PC-3 (cell line): Measurements from ENCODE around the gene SNX5. TPM values are rescaled to one million over a fixed set of nuclear protein-coding genes. Genes with fewer than 3 reads are reported as not detected.

Experiments used
- ATAC-seq: fragments of 200-7000 bp; cut with Tn5 transposase; 2 replicates; pipeline ENCODE4 v1.9.1; 2020; ENCODE audit warnings: mild to moderate bottlenecking, moderate library complexity
- BruUV-seq: library from RNA; stranded (reverse); fragments of 400-500 nt; replicated peaks from 2 replicates; lab custom pipeline; 2021; lab: Mats Ljungman, UMichigan
- CTCF ChIA-PET: fragments of 300-600 bp; sonication (Branson Sonifier 250); formaldehyde crosslinking; loops from one replicate; lab custom pipeline; 2022; ENCODE audit warnings: antibody characterized with exemption; lab: Charles Lee
- POLR2A ChIA-PET: fragments of 300-600 bp; sonication (Branson Sonifier 250); formaldehyde crosslinking; loops from one replicate; lab custom pipeline; 2022; ENCODE audit warnings: antibody characterized with exemption; ENCODE audit not compliant: unreplicated experiment; lab: Charles Lee
- DNase-seq: peaks from one replicate; pipeline ENCODE4 v3.0.0-alpha.2; 2015
- H2AFZ ChIP-seq: fragments of 300-600 bp; sonication (generic); 2 replicates; pipeline ENCODE4 v1.6.0; 2016; ENCODE audit warnings: antibody characterized with exemption, low read length
- H3F3A ChIP-seq: fragments of 300-600 bp; sonication (generic); one replicate; pipeline ENCODE4 v1.6.0; 2017; ENCODE audit warnings: antibody characterized with exemption, low read length, control low read depth, mild to moderate bottlenecking; ENCODE audit not compliant: unreplicated experiment
- H3K27ac ChIP-seq: fragments of 300-600 bp; sonication (generic); 2 replicates; pipeline ENCODE4 v1.5.1; 2016; ENCODE audit warnings: mild to moderate bottlenecking, low read length
- H3K27me3 ChIP-seq: fragments of 300-600 bp; sonication (generic); 2 replicates; pipeline ENCODE4 v1.6.1; 2016; ENCODE audit warnings: low read length, mixed read lengths
- H3K36me3 ChIP-seq: fragments of 300-600 bp; sonication (generic); 2 replicates; pipeline ENCODE4 v1.6.1; 2016; ENCODE audit warnings: low read depth, mixed run types, low read length, mixed read lengths
- H3K4me1 ChIP-seq: fragments of 300-600 bp; sonication (generic); 2 replicates; pipeline ENCODE4 v1.5.1; 2016; ENCODE audit warnings: low read length; ENCODE audit not compliant: insufficient read depth
- H3K4me2 ChIP-seq: fragments of 300-600 bp; sonication (generic); 2 replicates; pipeline ENCODE4 v1.6.0; 2016; ENCODE audit warnings: low read length
- H3K4me3 ChIP-seq: fragments of 300-600 bp; sonication (generic); 2 replicates; pipeline ENCODE4 v1.5.1; 2016; ENCODE audit warnings: mild to moderate bottlenecking, low read length, mixed read lengths
- H3K79me2 ChIP-seq: fragments of 300-600 bp; sonication (generic); 2 replicates; pipeline ENCODE4 v1.6.1; 2017; ENCODE audit warnings: low read length, mixed read lengths
- H3K9ac ChIP-seq: fragments of 300-600 bp; sonication (generic); 2 replicates; pipeline ENCODE4 v1.6.0; 2016; ENCODE audit warnings: mild to moderate bottlenecking, low read length
- H3K9me2 ChIP-seq: fragments of 300-600 bp; sonication (generic); replicated peaks from 2 replicates; pipeline ENCODE4 v1.6.1; 2016; ENCODE audit warnings: mixed run types, low read length, mixed read lengths
- H3K9me3 ChIP-seq: fragments of 300-600 bp; sonication (generic); 2 replicates; pipeline ENCODE4 v1.6.1; 2016; ENCODE audit warnings: low read length, mixed read lengths
- H4K20me1 ChIP-seq: fragments of 300-600 bp; sonication (generic); 2 replicates; pipeline ENCODE4 v1.6.1; 2016; ENCODE audit warnings: low read length, mixed read lengths
- CTCF ChIP-seq: fragments of 300-600 bp; sonication (generic); conservative IDR thresholded peaks from 2 replicates; pipeline ENCODE4 v1.5.1; 2017; ENCODE audit warnings: antibody characterized with exemption, low read depth, mild to moderate bottlenecking, low read length
- EZH2 ChIP-seq: fragments of 300-600 bp; sonication (generic); IDR thresholded peaks from one replicate; pipeline ENCODE4 v1.6.1; 2017; ENCODE audit warnings: antibody characterized with exemption, mild to moderate bottlenecking, low read length; ENCODE audit not compliant: unreplicated experiment
- EZH2phosphoT487 ChIP-seq: fragments of 300-600 bp; sonication (generic); IDR thresholded peaks from 2 replicates; pipeline ENCODE4 v1.6.1; 2018; ENCODE audit warnings: mild to moderate bottlenecking, antibody characterized with exemption, low read length, borderline replicate concordance
- intact Hi-C: fragments of 100-400 bp; cut with micrococcal nuclease; formaldehyde crosslinking; loops from 2 replicates; pipeline ENCODE4 v1.9.0; 2023
- total RNA-seq: library from RNA; depleted of rRNA; stranded (reverse); fragments of >200 nt; gene quantifications from 2 replicates; pipeline ENCODE4 v1.2.3, GENCODE V29; 2014

Gene SNX5
- total RNA-seq, 1 experiment from 2014 or later: 159 TPM

- H3K9me2 ChIP-seq: no peaks in the 10 kb centered on the region
- ATAC-seq (peak; percentile 79), DNase-seq (peak; percentile 73)
- intact Hi-C loops: loop anchor here (1.0 to 10.0 kb wide), 5 partner anchors 26 to 458 kb away; partner anchors contain the start of genes BFSP1 and RRBP1
- BruUV-seq: no TSS peak
- H3F3A ChIP-seq: peaks cover 5% of the 10 kb centered on the region
- no peaks in the 10 kb centered on the region for H3K79me2 ChIP-seq
- H3K4me2 ChIP-seq: peak overlapping the region; percentile 14
- no peak overlapping the region for H3K9ac ChIP-seq
- H3K4me1 ChIP-seq: peaks cover 46% of the 10 kb centered on the region
- no peaks in the 10 kb centered on the region for H3K27me3 ChIP-seq
- no peak overlapping the region for H2AFZ ChIP-seq
- peak overlapping the region; percentile 41 for H3K27ac ChIP-seq
- H3K36me3 ChIP-seq: peaks cover 8% of the 10 kb centered on the region
- ChIA-PET POLR2A (interaction anchor here (0.6 kb wide), 1 partner anchor 30 kb away, joined by 8 read pairs; no protein-coding TSS in a partner anchor), CTCF (interaction anchor here (1.1 to 1.5 kb wide), 2 partner anchors 26 to 35 kb away, joined by 5 to 7 read pairs; no protein-coding TSS in a partner anchor)
- TF ChIP-seq EZH2phosphoT487 (no peak), EZH2 (no peak), CTCF (no peak)
- no peaks in the 10 kb centered on the region for H3K9me3 ChIP-seq
- 0 out of 2 replicates have a peak, but pooled peaks cover 4% of the 10 kb centered on the region for H4K20me1 ChIP-seq
- H3K4me3 ChIP-seq: no peak overlapping the region
These were observed 24.4 kb upstream of the SNX5 start for GRCh38 chr20:17992847-17993513.

- H3K4me2 ChIP-seq: no peak overlapping the region
- peaks cover 5% of the 10 kb centered on the region for H3F3A ChIP-seq
- H3K4me1 ChIP-seq: peaks cover 46% of the 10 kb centered on the region
- CTCF ChIA-PET: interaction anchor here (0.7 to 1.5 kb wide), 3 partner anchors 25 to 34 kb away, joined by 5 to 7 read pairs (median 6); no protein-coding TSS in a partner anchor
- no peaks in the 10 kb centered on the region for H3K9me2 ChIP-seq
- 0 out of 2 replicates have a peak, but pooled peaks cover 4% of the 10 kb centered on the region for H4K20me1 ChIP-seq
- no peak overlapping the region for H2AFZ ChIP-seq
- TF ChIP-seq EZH2: no peak
- no peak for TF ChIP-seq CTCF
- no peak for TF ChIP-seq EZH2phosphoT487
- ATAC-seq (no peak), DNase-seq (no peak)
- no peaks in the 10 kb centered on the region for H3K9me3 ChIP-seq
- BruUV-seq: no TSS peak
- H3K9ac ChIP-seq: no peak overlapping the region
- H3K4me3 ChIP-seq: no peak overlapping the region
- no peak overlapping the region for H3K27ac ChIP-seq
- no peaks in the 10 kb centered on the region for H3K27me3 ChIP-seq
- H3K79me2 ChIP-seq: no peaks in the 10 kb centered on the region
- intact Hi-C loops: loop anchor here (5.0 to 10.0 kb wide), 4 partner anchors 245 to 457 kb away; partner anchors contain the start of genes BFSP1 and RRBP1
- POLR2A ChIA-PET: no interaction called here
- peaks cover 11% of the 10 kb centered on the region for H3K36me3 ChIP-seq
These were observed 23.6 kb upstream of the SNX5 start for GRCh38 chr20:17992224-17992637.
